GM12864 (cell line): ENCODE data around the gene ST3GAL4.

Experiments
- DNase-seq: peaks from one replicate; pipeline ENCODE4 v3.0.0-alpha.2; 2011; ENCODE audit warnings: low read depth
- H3K4me3 ChIP-seq: 2 replicates; pipeline ENCODE4 v1.5.1; 2011; ENCODE audit warnings: mild to moderate bottlenecking, low read depth, low read length, control low read depth
- CTCF ChIP-seq: IDR thresholded peaks from 2 replicates; pipeline ENCODE4 v1.5.1; 2011; ENCODE audit warnings: low read depth, mild to moderate bottlenecking, moderate library complexity, low read length, control low read depth, inconsistent platforms; ENCODE audit errors: missing control alignments

Gene ST3GAL4

DNA sequence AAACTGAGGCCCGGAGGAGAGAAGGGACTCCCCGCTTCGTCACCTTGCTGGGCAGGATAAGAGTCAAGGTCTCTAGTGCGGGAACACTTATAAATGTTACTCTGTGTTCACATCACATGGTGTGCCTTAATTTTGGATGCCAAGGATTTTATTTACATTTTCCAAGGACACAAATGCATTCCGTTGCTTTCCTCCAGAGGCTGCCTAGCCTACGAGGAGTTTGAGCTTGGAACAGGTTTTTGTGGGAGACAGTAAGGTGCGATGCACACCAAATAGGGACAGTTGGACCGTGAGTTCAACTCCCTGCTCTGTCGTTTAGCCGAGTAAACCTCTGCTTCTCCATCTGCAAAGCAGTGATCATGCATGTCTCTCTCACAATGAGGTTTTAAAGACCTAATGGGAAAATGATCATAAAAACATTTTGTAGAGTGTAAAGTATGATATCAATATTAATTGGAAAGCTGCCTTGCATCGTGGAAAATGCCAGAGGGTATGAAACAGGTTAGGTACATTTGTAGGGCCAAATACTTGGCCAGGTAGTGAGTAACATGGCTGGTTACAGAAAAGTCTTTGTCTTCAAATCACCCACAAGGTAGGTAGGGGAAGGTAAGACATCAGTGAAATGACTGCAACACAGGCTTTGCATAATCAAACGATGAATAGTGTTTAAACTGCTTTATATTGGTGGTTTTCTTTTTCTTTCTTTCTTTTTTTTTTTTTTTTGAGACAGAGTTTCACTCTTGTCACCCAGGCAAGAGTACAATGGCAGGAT, 61.8 kb downstream of the ST3GAL4 start:
- DNase-seq, result no peak
- H3K4me3 ChIP-seq, result peak overlapping the region; percentile 47; the same call in 1 of the 2 replicates

DNA sequence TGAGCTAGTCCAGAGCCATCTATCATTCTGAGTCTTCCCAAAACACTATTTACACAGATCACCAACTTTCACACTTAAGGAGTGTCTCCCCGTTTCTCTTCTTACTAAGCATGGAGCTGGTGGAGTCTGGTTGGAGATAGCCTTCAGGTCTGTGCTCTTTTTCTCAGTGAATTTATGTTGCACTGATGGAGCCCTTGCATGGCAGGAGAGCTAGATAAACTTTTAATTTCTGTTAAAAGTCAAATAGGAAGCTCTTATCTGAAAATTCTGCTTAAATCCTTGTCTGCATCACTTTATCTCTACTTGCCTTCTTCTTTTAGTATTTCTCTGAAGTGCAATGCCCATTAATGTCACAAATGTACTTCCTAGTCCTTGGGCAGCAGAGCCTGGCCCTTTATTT, 63.4 kb downstream of the ST3GAL4 start:
- TF ChIP-seq CTCF, result no peak
- no peak overlapping the region for H3K4me3 ChIP-seq
- no peak for DNase-seq

More for the DNA sequence above, 61.8 kb downstream of the ST3GAL4 start:
- TF ChIP-seq CTCF, result no peak

- DNase-seq, result peak; percentile 69
- H3K4me3 ChIP-seq, result no peak overlapping the region; the same call in 1 of the 2 replicates
Measured at GRCh38 chr11:126419801-126420697, 64.6 kb downstream of the ST3GAL4 start.

DNA sequence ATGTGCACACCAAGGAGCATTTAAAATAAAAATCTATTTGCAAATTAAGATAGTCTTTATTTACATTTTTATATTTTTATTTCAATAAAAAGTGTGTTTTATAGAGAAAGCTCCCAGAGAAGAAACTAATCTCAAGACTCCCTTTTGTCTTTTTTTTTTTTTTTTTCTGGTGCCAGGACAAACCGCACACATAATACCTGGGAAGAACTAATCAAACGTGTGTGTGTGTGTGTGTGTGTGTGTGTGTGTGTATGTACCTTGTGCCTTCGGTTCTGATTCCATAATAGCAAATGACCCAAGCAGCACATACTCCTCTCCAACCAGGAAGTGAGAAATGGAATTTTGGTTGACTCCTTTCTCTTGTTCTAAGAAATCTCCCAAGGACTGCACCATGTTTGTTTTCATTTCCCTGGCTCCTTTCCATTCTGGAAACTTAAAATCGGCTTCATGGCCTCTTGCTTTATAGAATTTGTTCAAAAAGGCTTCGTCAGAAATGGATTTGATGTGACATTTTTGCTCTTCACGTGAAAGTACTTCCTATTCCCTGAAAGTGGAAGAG, 65.3 kb downstream of the ST3GAL4 start:
- DNase-seq, result no peak
- TF ChIP-seq CTCF, result no peak
- H3K4me3 ChIP-seq, result no peak overlapping the region

More at GRCh38 chr11:126419801-126420697, 64.6 kb downstream of the ST3GAL4 start:
- no peak for TF ChIP-seq CTCF

- no peak for DNase-seq
- no peak for TF ChIP-seq CTCF
- no peak overlapping the region for H3K4me3 ChIP-seq
Measured at GRCh38 chr11:126421271-126421671, 65.8 kb downstream of the ST3GAL4 start.

GRCh38 chr11:126422446-126422845, 67.0 kb downstream of the ST3GAL4 start:
- TF ChIP-seq CTCF, result no peak
- no peak for DNase-seq
- H3K4me3 ChIP-seq, result no peak overlapping the region
